ENCODE measurements around the gene ZNF880. TPM values are rescaled to one million over a fixed set of nuclear protein-coding genes. Genes with fewer than 3 reads are reported as not detected.
A peak's percentile ranks its signal among the peaks of the same experiment; 100 is the strongest.

ZNF880 gene
- total RNA-seq, 4 donors from 2014 or later: 7.2 to 20.6 (median 12.0) TPM

DNA sequence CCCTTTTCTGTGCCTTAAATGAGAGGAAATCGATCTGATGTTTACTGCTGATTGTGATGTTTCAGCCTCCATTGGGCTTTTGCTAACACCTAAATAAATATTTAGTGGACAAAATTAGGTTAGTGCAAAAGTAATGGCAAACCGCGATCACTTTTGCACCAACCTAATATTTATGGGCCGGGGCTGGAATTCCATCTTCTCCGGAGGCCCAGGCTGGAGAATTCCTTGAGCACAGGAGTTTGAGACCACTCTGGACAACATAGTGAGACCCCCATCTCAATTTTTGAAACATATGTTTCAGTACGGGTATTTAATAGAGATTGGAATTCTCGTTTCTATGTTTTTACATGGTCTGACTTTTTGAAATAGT is 603 bp downstream of the ZNF880 start:
- H3K27ac ChIP-seq: peak overlapping the region; percentile 81 to 92 (median 90)
- peaks cover 0 to 35% (median 4%) of the 10 kb centered on the region in 3 donors for H3K36me3 ChIP-seq
- peaks cover 0 to 47% (median 11%) of the 10 kb centered on the region in 4 donors for H3K9me3 ChIP-seq
- H3K27me3 ChIP-seq: no peaks in the 10 kb centered on the region
- peaks cover 0 to 5% (median 0%) of the 10 kb centered on the region in 4 donors for H3K4me1 ChIP-seq
- peak overlapping the region; percentile 65 to 75 (median 70) for H3K4me3 ChIP-seq
- TF ChIP-seq, protein P1, sequence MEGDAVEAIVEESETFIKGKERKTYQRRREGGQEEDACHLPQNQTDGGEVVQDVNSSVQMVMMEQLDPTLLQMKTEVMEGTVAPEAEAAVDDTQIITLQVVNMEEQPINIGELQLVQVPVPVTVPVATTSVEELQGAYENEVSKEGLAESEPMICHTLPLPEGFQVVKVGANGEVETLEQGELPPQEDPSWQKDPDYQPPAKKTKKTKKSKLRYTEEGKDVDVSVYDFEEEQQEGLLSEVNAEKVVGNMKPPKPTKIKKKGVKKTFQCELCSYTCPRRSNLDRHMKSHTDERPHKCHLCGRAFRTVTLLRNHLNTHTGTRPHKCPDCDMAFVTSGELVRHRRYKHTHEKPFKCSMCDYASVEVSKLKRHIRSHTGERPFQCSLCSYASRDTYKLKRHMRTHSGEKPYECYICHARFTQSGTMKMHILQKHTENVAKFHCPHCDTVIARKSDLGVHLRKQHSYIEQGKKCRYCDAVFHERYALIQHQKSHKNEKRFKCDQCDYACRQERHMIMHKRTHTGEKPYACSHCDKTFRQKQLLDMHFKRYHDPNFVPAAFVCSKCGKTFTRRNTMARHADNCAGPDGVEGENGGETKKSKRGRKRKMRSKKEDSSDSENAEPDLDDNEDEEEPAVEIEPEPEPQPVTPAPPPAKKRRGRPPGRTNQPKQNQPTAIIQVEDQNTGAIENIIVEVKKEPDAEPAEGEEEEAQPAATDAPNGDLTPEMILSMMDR (IDR thresholded peaks at IDR 0.05): no peak
- TF ChIP-seq POLR2A (IDR thresholded peaks at IDR 0.05): no peak
- no peak for DNase-seq

DNA sequence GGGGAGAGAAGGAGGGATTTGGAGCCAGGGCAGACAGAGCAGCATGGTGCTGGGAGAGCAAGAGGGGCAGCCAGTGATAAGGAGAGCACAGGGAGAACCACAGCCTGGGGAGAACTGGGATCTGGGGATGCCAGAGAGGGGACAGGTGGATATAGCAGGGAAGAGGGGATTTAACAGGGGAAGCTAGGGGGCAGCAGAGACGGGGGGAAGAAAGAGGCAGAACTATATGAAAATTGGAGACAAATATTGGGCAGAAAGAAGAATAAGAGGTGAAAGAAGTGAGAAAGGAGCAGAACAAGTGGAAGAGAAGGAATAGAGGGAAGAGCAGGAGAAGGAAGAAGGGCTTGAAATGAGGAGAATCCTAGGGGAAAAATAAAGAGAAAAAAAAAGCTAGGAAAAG is 21.4 kb downstream of the ZNF880 start:
- Histone ChIP-seq H3K9me3 (peaks cover 0 to 73% (median 8%) of the 10 kb centered on the region in 4 donors), H3K27me3 (no peaks in the 10 kb centered on the region), H3K27ac (no peak overlapping the region), H3K4me1 (no peaks in the 10 kb centered on the region), H3K4me3 (no peak overlapping the region), H3K36me3 (peaks cover 0 to 6% (median 0%) of the 10 kb centered on the region in 3 donors)
- DNase-seq: no peak
- TF ChIP-seq, protein P1 (IDR thresholded peaks at IDR 0.05): no peak
- no peak for TF ChIP-seq POLR2A (IDR thresholded peaks at IDR 0.05)

GRCh38 chr19:52397310-52398080 is 27.8 kb downstream of the ZNF880 start, which contains the start of gene ZNF528:
TSS of gene ZNF528 (plus strand) at chr19:52397849. CDS start at chr19:52402014, 4,165 bp downstream.
- peaks cover 0 to 28% (median 0%) of the 10 kb centered on the region in 3 donors for H3K36me3 ChIP-seq
- H3K27me3 ChIP-seq: no peaks in the 10 kb centered on the region
- H3K9me3 ChIP-seq: peaks cover 0 to 27% (median 5%) of the 10 kb centered on the region in 4 donors
- TF ChIP-seq POLR2A (IDR thresholded peaks at IDR 0.05): peak; percentile 45 to 48
- TF ChIP-seq, protein P1 (IDR thresholded peaks at IDR 0.05): no peak
- H3K27ac ChIP-seq: peak within 1 kb of the TSS; percentile 61 to 71 (median 66)
- peak within 1 kb of the TSS; percentile 60 to 79 (median 66) for H3K4me3 ChIP-seq
- H3K4me1 ChIP-seq: peaks cover 0 to 15% (median 5%) of the 10 kb centered on the region in 4 donors
- DNase-seq: peak; percentile 90 to 98 (median 96)

- peaks cover 0 to 15% (median 5%) of the 10 kb centered on the region in 4 donors for H3K4me1 ChIP-seq
- H3K27ac ChIP-seq: peak overlapping the region; percentile 61 to 71 (median 66)
- peaks cover 0 to 25% (median 5%) of the 10 kb centered on the region in 4 donors for H3K9me3 ChIP-seq
- H3K4me3 ChIP-seq: peak overlapping the region; percentile 60 to 79 (median 66)
- peaks cover 0 to 34% (median 0%) of the 10 kb centered on the region in 3 donors for H3K36me3 ChIP-seq
- no peaks in the 10 kb centered on the region for H3K27me3 ChIP-seq
- TF ChIP-seq POLR2A (IDR thresholded peaks at IDR 0.05): no peak
- TF ChIP-seq, protein P1 (IDR thresholded peaks at IDR 0.05): no peak
- DNase-seq: no peak
Measured at GRCh38 chr19:52398081-52398441, 28.3 kb downstream of the ZNF880 start.

DNA sequence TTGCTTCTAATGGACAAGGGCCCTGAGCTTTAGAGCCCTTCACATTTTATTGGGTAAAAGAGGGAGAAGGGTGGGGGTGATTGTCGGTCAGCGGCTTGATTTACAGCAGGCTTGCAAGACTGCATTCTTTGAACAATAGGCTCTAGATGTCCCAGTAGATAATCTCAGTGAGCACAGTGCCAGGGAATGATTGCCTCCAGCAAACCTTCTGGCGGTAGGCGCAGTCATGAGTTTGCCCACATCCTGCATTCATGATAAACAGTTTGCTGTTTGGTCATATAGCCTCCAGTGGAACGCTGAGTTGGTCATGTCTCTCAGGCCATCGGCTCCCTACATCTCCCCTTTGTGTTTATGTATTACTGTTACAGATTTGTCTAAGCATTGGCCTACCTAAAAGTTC is 40.6 kb downstream of the ZNF880 start:
- no peak for DNase-seq
- no peaks in the 10 kb centered on the region for H3K27me3 ChIP-seq
- no peaks in the 10 kb centered on the region for H3K4me1 ChIP-seq
- no peak overlapping the region for H3K4me3 ChIP-seq
- peaks cover 0 to 89% (median 3%) of the 10 kb centered on the region in 3 donors for H3K36me3 ChIP-seq
- TF ChIP-seq POLR2A (IDR thresholded peaks at IDR 0.05): no peak
- TF ChIP-seq, protein P1 (IDR thresholded peaks at IDR 0.05): no peak
- H3K27ac ChIP-seq: no peak overlapping the region
- H3K9me3 ChIP-seq: peaks cover 0 to 69% (median 29%) of the 10 kb centered on the region in 4 donors

All from Peyer's patch (tissue), 4 donors.